Muscle of arm (tissue), 12 donors: ENCODE data around the gene FRMD4A. TPM values are rescaled to one million over a fixed set of nuclear protein-coding genes. Genes with fewer than 3 reads are reported as not detected.
"Not testable (repeated sequence)": the region's sequence is repeated elsewhere in the genome, so short reads cannot be mapped to it uniquely, and the experiment has no call there.

Experiments used
- DNase-seq: peaks from one replicate; pipeline ENCODE4 v3.0.0-alpha.2; 2013
- polyA plus RNA-seq, 12 donors: library from polyadenylated mRNA; unstranded; fragments of 120-200 nt; gene quantifications; one replicate each; pipeline ENCODE4 v1.2.1, GENCODE V29; 2013; ENCODE audit not compliant: insufficient read length in 12 of 12

FRMD4A gene
- polyA plus RNA-seq, 12 donors, result 28.4 to 70.7 (median 37.0) TPM; not detected in 1

- no peak for DNase-seq
Observed at GRCh38 chr10:13853854-13854253, 476.9 kb downstream of the FRMD4A start.

GRCh38 chr10:13852872-13853271 lies 477.9 kb downstream of the FRMD4A start:
- no peak for DNase-seq

DNA sequence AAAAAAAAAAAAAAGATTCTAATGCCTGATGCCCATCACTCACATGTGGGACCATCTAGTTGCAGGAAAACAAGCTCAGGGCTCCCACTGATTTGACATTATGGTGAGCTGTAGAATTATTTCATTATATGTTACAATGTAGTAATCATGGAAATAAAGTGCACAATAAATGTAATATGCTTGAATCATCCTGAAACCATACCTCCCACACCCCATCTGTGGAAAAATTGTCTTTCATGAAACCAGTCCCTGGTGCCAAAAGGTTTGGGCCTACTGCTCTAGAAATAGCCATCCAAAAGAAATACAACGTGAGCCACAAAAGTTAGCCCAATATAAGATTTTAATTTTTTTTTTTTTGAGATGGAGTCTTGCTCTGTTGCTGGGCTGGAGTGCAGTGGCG lies 478.8 kb downstream of the FRMD4A start:
- no peak for DNase-seq

DNA sequence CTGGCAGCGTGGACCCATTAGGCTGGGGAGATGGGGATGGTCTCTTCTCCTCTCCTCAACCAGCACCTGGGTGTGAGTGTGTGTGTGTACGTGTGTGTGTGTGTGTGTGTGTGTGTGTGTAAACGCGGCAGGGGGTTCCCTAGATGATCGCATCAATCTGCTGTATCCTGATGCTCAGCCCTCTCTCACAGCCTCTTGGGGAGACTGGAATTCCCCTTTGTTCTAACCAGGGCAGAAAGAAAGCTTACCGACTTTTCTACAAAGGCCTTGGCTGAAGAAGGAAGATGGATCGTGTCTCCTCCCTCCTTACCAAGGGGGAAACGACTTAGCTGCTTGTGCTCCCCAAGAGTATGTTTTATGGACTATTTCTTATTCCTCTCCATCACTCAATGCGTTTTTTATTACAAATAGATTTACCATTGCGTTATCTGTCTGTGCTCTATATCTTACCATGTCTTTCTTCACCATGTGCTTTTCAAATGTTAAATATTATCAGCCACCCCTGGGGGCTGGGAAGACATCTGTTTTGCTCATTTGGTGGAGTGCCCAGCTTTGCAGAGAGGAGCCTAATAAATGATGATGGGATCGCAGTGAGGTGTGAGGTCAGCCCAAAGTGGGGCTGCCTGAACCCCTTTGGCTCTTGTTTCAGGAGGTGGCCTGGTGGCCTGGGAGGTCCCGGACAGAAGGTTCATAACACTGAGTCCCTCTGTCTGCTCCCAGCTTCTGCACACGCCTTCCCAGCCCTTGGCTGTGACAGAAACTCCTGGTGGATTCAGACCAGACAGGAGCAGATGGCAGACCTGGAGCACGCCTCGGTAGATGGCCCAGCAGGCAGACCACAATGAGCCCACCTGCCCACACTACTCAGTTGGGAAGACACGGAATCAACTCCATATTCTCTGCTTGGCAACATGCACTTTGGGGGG lies 481.9 kb downstream of the FRMD4A start:
- no peak for DNase-seq

GRCh38 chr10:13847201-13847631 lies 483.5 kb downstream of the FRMD4A start:
- no peak for DNase-seq

DNA sequence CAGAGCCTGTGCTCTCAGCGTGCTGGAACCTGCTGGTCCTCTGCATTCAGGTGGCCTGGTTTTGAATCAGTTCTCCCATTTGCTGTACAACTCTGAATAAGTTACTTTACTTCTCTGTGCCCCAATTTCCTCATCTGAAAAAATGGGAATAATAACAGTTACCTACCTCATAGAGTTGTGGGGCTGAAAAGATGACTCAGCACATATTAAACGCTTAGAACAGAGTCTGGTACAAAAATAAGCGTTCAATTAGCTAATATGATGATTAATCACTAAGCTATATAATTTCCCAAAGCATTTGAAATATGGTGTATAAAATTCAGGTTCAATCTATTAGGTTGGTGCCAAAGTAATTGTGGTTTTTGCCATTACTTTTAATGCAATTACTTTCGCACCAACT lies 484.8 kb downstream of the FRMD4A start:
- no peak for DNase-seq

- no peak for DNase-seq
Observed at GRCh38 chr10:13844651-13845050, 486.1 kb downstream of the FRMD4A start.

DNA sequence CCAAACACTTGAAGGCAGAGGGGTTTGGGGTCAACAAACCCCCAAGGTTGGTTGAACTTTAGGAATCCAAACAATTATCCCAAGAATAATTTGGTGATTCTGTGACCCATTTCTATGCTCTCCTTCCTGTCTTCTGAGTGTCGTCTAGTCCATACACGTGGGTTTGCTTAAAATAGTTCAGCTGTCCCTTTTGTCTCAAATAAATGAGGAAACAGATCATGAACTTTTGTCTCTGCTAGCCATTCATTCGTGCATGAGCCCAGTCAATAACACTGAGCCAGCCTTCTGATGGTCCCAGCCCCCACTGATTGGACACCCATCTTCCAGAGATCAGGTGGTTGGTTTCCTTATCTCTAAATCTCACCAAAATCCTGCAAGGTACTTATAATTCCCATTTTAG lies 488.6 kb downstream of the FRMD4A start:
- no peak for DNase-seq

GRCh38 chr10:13840036-13840435 lies 490.7 kb downstream of the FRMD4A start:
- no peak for DNase-seq

GRCh38 chr10:13839430-13839990 lies 491.2 kb downstream of the FRMD4A start:
- DNase-seq, result no peak

GRCh38 chr10:13839030-13839429 lies 491.7 kb downstream of the FRMD4A start:
- DNase-seq, result no peak

GRCh38 chr10:13837966-13838365 lies 492.8 kb downstream of the FRMD4A start:
- no peak for DNase-seq

- no peak for DNase-seq
Observed at GRCh38 chr10:13834581-13835286, 496.0 kb downstream of the FRMD4A start.

GRCh38 chr10:13831711-13832141 lies 499.0 kb downstream of the FRMD4A start:
- no peak for DNase-seq

DNA sequence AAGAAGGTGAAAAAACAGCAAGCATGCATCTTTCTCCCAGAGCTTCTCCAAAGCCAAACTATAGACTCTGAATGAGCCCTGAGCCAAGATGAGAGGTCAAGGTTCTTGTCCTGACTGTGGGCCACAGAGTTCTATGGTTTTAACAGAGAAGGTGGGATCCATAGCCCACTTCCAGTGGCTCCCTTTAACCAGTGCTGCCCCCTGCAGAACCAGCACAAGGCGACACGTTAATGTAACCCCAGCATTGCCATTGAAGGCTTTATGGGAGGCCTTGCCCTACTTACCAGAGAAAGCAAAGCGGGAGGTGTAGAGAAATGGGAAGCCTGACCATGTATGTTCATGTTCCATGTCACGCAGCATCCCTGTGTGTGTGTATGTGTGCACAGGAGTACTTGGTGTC lies 500.3 kb downstream of the FRMD4A start:
- no peak for DNase-seq

DNA sequence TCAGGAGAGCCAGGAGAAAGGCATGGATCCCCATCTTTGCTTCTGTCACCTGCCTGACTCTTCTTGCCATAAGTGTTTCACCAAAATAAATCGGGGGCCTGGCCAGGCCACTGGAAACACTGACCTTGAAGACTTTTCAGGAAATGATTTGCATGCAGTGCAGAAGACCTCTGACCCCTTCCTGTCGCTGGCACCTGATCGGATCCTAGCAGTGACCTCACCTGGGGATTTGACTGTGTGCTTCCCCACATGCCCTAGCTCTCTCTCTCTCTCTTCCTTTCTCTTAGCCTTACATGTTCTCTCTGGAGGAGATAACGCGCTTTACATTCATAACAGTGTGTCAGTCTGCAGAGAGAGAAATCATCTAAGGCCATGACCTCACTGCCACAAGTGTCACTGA lies 500.9 kb downstream of the FRMD4A start:
- DNase-seq, result no peak

- not testable (repeated sequence) for DNase-seq
Observed at GRCh38 chr10:13828284-13828683, 502.4 kb downstream of the FRMD4A start.

DNA sequence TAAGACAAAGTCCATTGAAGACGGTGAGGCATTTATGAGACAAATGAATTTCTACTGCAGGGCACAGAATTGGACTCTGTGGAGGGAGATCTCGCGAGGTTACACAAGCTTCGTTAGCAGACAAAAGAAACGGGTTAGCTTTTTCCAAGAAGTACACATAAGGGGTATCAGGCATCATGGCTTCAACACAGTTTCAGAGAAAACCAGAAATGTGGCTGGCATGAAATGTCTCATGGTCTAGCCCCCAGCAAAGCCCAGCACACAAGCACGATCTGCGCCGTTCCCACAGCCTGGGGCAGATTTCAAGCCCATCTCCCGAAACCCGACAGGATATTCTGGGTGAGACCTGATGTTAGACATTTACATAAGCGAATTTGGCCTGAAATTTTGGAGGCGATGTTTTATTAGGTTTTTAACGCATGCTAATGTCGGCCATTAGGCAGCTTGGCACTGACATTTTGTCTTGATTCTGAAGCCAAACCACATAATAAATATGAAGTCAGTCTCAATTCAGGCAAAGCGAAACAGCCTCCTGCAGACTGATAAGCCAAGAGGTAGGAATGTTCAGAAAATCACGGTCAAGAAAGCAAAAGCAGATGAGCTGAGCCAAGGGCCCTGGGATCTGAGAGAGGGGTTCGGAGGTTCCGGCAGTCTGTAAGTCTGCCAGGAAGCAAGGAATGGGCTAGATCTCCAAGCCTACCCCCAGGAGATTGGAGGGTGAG lies 503.5 kb downstream of the FRMD4A start:
- no peak for DNase-seq

DNA sequence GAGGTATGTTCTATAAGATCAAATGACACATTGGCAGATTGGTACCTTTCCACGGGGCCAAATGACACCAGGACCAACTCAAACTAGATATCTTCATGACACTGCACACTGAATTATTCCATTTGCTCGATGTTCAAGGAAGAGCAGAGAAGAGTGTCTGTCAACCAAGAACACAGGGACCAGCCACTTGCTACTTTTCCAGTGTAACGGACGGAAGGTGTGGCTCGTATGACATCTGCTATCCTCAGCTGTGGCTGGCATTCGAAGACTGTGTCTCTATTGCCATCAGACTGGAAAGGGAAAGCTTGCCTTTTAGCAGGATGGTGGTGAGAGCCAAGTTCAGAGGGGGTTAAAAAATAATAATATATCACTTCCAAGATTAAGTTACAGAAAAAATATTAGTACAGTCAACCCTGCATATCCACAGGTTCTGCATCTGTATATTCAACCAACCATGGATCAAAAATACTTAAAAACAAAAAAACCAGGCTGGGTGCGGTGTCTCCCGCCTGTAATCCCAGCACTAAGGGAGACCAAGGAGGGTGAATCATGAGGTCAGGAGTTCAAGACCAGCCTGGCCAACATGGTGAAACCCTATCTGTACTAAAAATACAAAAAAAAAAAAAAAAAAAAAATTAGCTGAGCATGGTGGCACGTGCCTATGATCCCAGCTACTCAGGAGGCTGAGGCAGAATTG lies 506.9 kb downstream of the FRMD4A start:
- no peak for DNase-seq

DNA sequence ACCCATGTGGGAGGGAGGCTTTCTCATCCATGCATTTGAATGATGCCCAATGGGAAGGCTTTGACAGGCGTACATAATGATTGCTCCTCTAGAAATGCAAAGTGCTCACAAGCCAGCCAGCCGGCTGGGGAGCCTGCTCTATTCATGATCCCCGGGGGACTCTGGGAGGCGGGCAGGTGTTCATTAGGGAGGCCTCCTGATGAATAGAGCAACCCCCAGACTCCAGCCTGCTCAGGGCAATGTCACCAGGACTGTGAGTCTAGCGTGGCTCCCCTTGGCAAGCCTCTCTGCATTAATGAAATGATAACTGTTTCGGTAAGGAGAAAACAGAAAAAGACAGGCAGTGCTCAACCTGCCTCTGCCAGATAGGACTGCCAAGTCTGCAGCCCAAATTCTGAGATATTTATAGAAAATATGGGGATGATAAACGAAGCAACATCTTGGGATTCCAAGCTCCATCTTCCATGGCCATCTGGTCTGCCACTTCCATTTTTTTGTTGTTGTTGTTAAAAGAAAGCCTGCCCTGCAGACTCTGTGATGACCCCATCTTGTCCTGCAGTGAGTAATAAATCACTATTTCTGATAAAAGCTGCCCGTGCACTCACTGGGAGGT lies 507.5 kb downstream of the FRMD4A start:
- no peak for DNase-seq

- no peak for DNase-seq
Observed at GRCh38 chr10:13822490-13822889, 508.2 kb downstream of the FRMD4A start.
